ENCODE data around the gene PLCE1. TPM values are rescaled to one million over a fixed set of nuclear protein-coding genes. Genes with fewer than 3 reads are reported as not detected.

Gene PLCE1
- total and polyA plus RNA-seq, 4 experiments from 2014 or later: 0.07 to 0.20 TPM; not detected in 2

GRCh38 chr10:94001416-94001810 lies 7.7 kb downstream of the PLCE1 start:
- H3K4me1 Mint-ChIP-seq: no peaks in the 10 kb centered on the region
- H3K27ac Mint-ChIP-seq: no peak overlapping the region
- peaks cover 0 to 4% (median 0%) of the 10 kb centered on the region in 8 donors for H3K9me3 Mint-ChIP-seq
- H3K4me3 Mint-ChIP-seq: no peak overlapping the region
- intact Hi-C loops (cut with micrococcal nuclease): no loop called here
- no peak overlapping the region for H3K4me3 ChIP-seq (ENCODE audit: low read length in 2 of 2)
- no peaks in the 10 kb centered on the region for H3K9me3 ChIP-seq (ENCODE audit: control insufficient read depth in 1 of 2, low read length in 2 of 2)
- no peaks in the 10 kb centered on the region for H3K27me3 ChIP-seq (ENCODE audit: insufficient read depth, low read length)
- H3K27me3 Mint-ChIP-seq: peaks cover 7 to 14% of the 10 kb centered on the region in 2 donors
- no peaks in the 10 kb centered on the region for H3K4me1 ChIP-seq (ENCODE audit: insufficient read depth, low read length)
- no peaks in the 10 kb centered on the region for H3K36me3 ChIP-seq (ENCODE audit: insufficient read depth, low read length)
- no peak for DNase-seq
- no peak overlapping the region for H3K27ac ChIP-seq (ENCODE audit: low read depth, low read length)
- ChIA-PET POLR2A (ENCODE audit: partially characterized antibody) (no interaction called here), CTCF (ENCODE audit: partially characterized antibody) (no interaction called here)
- H3K36me3 Mint-ChIP-seq: no peaks in the 10 kb centered on the region

- no peak for DNase-seq
- Histone ChIP-seq H3K9me3 (ENCODE audit: control insufficient read depth in 1 of 2, low read length in 2 of 2) (no peaks in the 10 kb centered on the region), H3K36me3 (ENCODE audit: insufficient read depth, low read length) (no peaks in the 10 kb centered on the region), H3K4me3 (ENCODE audit: low read length in 2 of 2) (no peak overlapping the region), H3K4me1 (ENCODE audit: insufficient read depth, low read length) (no peaks in the 10 kb centered on the region), H3K27ac (ENCODE audit: low read depth, low read length) (no peak overlapping the region), H3K27me3 (ENCODE audit: insufficient read depth, low read length) (no peaks in the 10 kb centered on the region)
- Mint-ChIP-seq H3K27me3 (peaks cover 6 to 15% of the 10 kb centered on the region in 2 donors), H3K36me3 (no peaks in the 10 kb centered on the region), H3K4me1 (no peaks in the 10 kb centered on the region), H3K9me3 (peaks cover 0 to 4% (median 0%) of the 10 kb centered on the region in 8 donors), H3K4me3 (no peak overlapping the region), H3K27ac (no peak overlapping the region)
- ChIA-PET CTCF (ENCODE audit: partially characterized antibody) (no interaction called here), POLR2A (ENCODE audit: partially characterized antibody) (no interaction called here)
- intact Hi-C loops (cut with micrococcal nuclease): no loop called here
Measured at GRCh38 chr10:94002156-94002555, 8.4 kb downstream of the PLCE1 start.

- H3K36me3 Mint-ChIP-seq: no peaks in the 10 kb centered on the region
- intact Hi-C loops (cut with micrococcal nuclease): no loop called here
- H3K27ac ChIP-seq (ENCODE audit: low read depth, low read length): no peak overlapping the region
- ChIA-PET POLR2A (ENCODE audit: partially characterized antibody) (no interaction called here), CTCF (ENCODE audit: partially characterized antibody) (no interaction called here)
- no peak overlapping the region for H3K4me3 ChIP-seq (ENCODE audit: low read length in 2 of 2)
- no peaks in the 10 kb centered on the region for H3K4me1 Mint-ChIP-seq
- no peaks in the 10 kb centered on the region for H3K36me3 ChIP-seq (ENCODE audit: insufficient read depth, low read length)
- no peak for DNase-seq
- no peaks in the 10 kb centered on the region for H3K9me3 ChIP-seq (ENCODE audit: control insufficient read depth in 1 of 2, low read length in 2 of 2)
- H3K4me3 Mint-ChIP-seq: no peak overlapping the region
- H3K4me1 ChIP-seq (ENCODE audit: insufficient read depth, low read length): no peaks in the 10 kb centered on the region
- no peaks in the 10 kb centered on the region for H3K27me3 ChIP-seq (ENCODE audit: insufficient read depth, low read length)
- H3K9me3 Mint-ChIP-seq: peaks cover 0 to 4% (median 0%) of the 10 kb centered on the region in 8 donors
- H3K27me3 Mint-ChIP-seq: peaks cover 6 to 8% of the 10 kb centered on the region in 2 donors
- H3K27ac Mint-ChIP-seq: no peak overlapping the region
Measured at GRCh38 chr10:94003488-94003887, 9.8 kb downstream of the PLCE1 start.

GRCh38 chr10:94005050-94005449 lies 11.3 kb downstream of the PLCE1 start:
- no peak for DNase-seq
- Histone ChIP-seq H3K4me1 (ENCODE audit: insufficient read depth, low read length) (no peaks in the 10 kb centered on the region), H3K27me3 (ENCODE audit: insufficient read depth, low read length) (no peaks in the 10 kb centered on the region), H3K36me3 (ENCODE audit: insufficient read depth, low read length) (no peaks in the 10 kb centered on the region), H3K9me3 (ENCODE audit: control insufficient read depth in 1 of 2, low read length in 2 of 2) (no peaks in the 10 kb centered on the region), H3K27ac (ENCODE audit: low read depth, low read length) (no peak overlapping the region), H3K4me3 (ENCODE audit: low read length in 2 of 2) (no peak overlapping the region)
- peaks cover 2 to 3% of the 10 kb centered on the region in 2 donors for H3K27me3 Mint-ChIP-seq
- no peak overlapping the region for H3K4me3 Mint-ChIP-seq
- H3K4me1 Mint-ChIP-seq: no peaks in the 10 kb centered on the region
- ChIA-PET CTCF (ENCODE audit: partially characterized antibody) (no interaction called here), POLR2A (ENCODE audit: partially characterized antibody) (no interaction called here)
- no peaks in the 10 kb centered on the region for H3K36me3 Mint-ChIP-seq
- intact Hi-C loops (cut with micrococcal nuclease): no loop called here
- H3K9me3 Mint-ChIP-seq: peaks cover 0 to 3% (median 0%) of the 10 kb centered on the region in 8 donors
- no peak overlapping the region for H3K27ac Mint-ChIP-seq

GRCh38 chr10:94006591-94007550 lies 13.1 kb downstream of the PLCE1 start:
- CTCF ChIA-PET (ENCODE audit: partially characterized antibody): no interaction called here

GRCh38 chr10:94008526-94008925 lies 14.8 kb downstream of the PLCE1 start:
- Mint-ChIP-seq H3K36me3 (no peaks in the 10 kb centered on the region), H3K27me3 (peaks cover 0 to 2% of the 10 kb centered on the region in 2 donors), H3K9me3 (peaks cover 0 to 11% (median 0%) of the 10 kb centered on the region in 8 donors), H3K4me1 (no peaks in the 10 kb centered on the region), H3K4me3 (no peak overlapping the region), H3K27ac (no peak overlapping the region)
- POLR2A ChIA-PET (ENCODE audit: partially characterized antibody): no interaction called here
- H3K4me3 ChIP-seq (ENCODE audit: low read length in 2 of 2): no peak overlapping the region
- no peaks in the 10 kb centered on the region for H3K27me3 ChIP-seq (ENCODE audit: insufficient read depth, low read length)
- intact Hi-C loops (cut with micrococcal nuclease): no loop called here
- no peaks in the 10 kb centered on the region for H3K36me3 ChIP-seq (ENCODE audit: insufficient read depth, low read length)
- no peaks in the 10 kb centered on the region for H3K9me3 ChIP-seq (ENCODE audit: control insufficient read depth in 1 of 2, low read length in 2 of 2)
- CTCF ChIA-PET (ENCODE audit: partially characterized antibody): no interaction called here
- H3K27ac ChIP-seq (ENCODE audit: low read depth, low read length): no peak overlapping the region
- DNase-seq: no peak
- no peaks in the 10 kb centered on the region for H3K4me1 ChIP-seq (ENCODE audit: insufficient read depth, low read length)

More at GRCh38 chr10:94006591-94007550, 13.1 kb downstream of the PLCE1 start:
- peaks cover 0 to 9% (median 0%) of the 10 kb centered on the region in 8 donors for H3K9me3 Mint-ChIP-seq
- H3K4me1 ChIP-seq (ENCODE audit: insufficient read depth, low read length): no peaks in the 10 kb centered on the region
- H3K27ac Mint-ChIP-seq: no peak overlapping the region
- no peaks in the 10 kb centered on the region for H3K4me1 Mint-ChIP-seq
- no peaks in the 10 kb centered on the region for H3K9me3 ChIP-seq (ENCODE audit: control insufficient read depth in 1 of 2, low read length in 2 of 2)
- H3K4me3 ChIP-seq (ENCODE audit: low read length in 2 of 2): no peak overlapping the region
- intact Hi-C loops (cut with micrococcal nuclease): no loop called here
- H3K4me3 Mint-ChIP-seq: no peak overlapping the region
- H3K27ac ChIP-seq (ENCODE audit: low read depth, low read length): no peak overlapping the region
- no peak for DNase-seq
- no peaks in the 10 kb centered on the region for H3K36me3 ChIP-seq (ENCODE audit: insufficient read depth, low read length)
- H3K27me3 Mint-ChIP-seq: peaks cover 1 to 2% of the 10 kb centered on the region in 2 donors
- H3K36me3 Mint-ChIP-seq: no peaks in the 10 kb centered on the region
- no peaks in the 10 kb centered on the region for H3K27me3 ChIP-seq (ENCODE audit: insufficient read depth, low read length)
- POLR2A ChIA-PET (ENCODE audit: partially characterized antibody): no interaction called here

- peaks cover 0 to 11% (median 0%) of the 10 kb centered on the region in 8 donors for H3K9me3 Mint-ChIP-seq
Measured at GRCh38 chr10:94010116-94010515, 16.4 kb downstream of the PLCE1 start.

More at GRCh38 chr10:94010116-94010515, 16.4 kb downstream of the PLCE1 start:
- Histone ChIP-seq H3K4me3 (ENCODE audit: low read length in 2 of 2) (no peak overlapping the region), H3K9me3 (ENCODE audit: control insufficient read depth in 1 of 2, low read length in 2 of 2) (no peaks in the 10 kb centered on the region), H3K27me3 (ENCODE audit: insufficient read depth, low read length) (no peaks in the 10 kb centered on the region), H3K27ac (ENCODE audit: low read depth, low read length) (no peak overlapping the region), H3K4me1 (ENCODE audit: insufficient read depth, low read length) (no peaks in the 10 kb centered on the region), H3K36me3 (ENCODE audit: insufficient read depth, low read length) (no peaks in the 10 kb centered on the region)
- Mint-ChIP-seq H3K27me3 (peaks cover 0 to 2% of the 10 kb centered on the region in 2 donors), H3K4me3 (no peak overlapping the region), H3K27ac (no peak overlapping the region), H3K4me1 (no peaks in the 10 kb centered on the region), H3K36me3 (no peaks in the 10 kb centered on the region)
- no peak for DNase-seq
- ChIA-PET CTCF (ENCODE audit: partially characterized antibody) (no interaction called here), POLR2A (ENCODE audit: partially characterized antibody) (no interaction called here)
- intact Hi-C loops (cut with micrococcal nuclease): no loop called here
